Measurements from ENCODE around the gene ELOVL2.

The ELOVL2 gene

GRCh38 chr6:10949579-10950490 lies 94.3 kb downstream of the ELOVL2 start:
- TF ChIP-seq CTCF (IDR thresholded peaks at IDR 0.05), result no peak
- no peak for DNase-seq (ENCODE audit: low spot score)

GRCh38 chr6:10947966-10948365 lies 96.1 kb downstream of the ELOVL2 start:
- Histone ChIP-seq H3K27ac (no peak overlapping the region), H3K4me3 (no peak overlapping the region)
- no peak for DNase-seq (ENCODE audit: low spot score)
- no peak for TF ChIP-seq CTCF (IDR thresholded peaks at IDR 0.05)

More at GRCh38 chr6:10949579-10950490, 94.3 kb downstream of the ELOVL2 start:
- no peak overlapping the region for H3K4me3 ChIP-seq
- H3K27ac ChIP-seq, result no peak overlapping the region

GRCh38 chr6:10945845-10946244 lies 98.3 kb downstream of the ELOVL2 start:
- no peak for DNase-seq (ENCODE audit: low spot score)
- Histone ChIP-seq H3K4me3 (no peak overlapping the region), H3K27ac (no peak overlapping the region)
- TF ChIP-seq CTCF (IDR thresholded peaks at IDR 0.05), result no peak

GRCh38 chr6:10939840-10940239 lies 104.3 kb downstream of the ELOVL2 start:
- DNase-seq (ENCODE audit: low spot score), result no peak
- TF ChIP-seq CTCF (IDR thresholded peaks at IDR 0.05), result no peak
- Histone ChIP-seq H3K27ac (no peak overlapping the region), H3K4me3 (no peak overlapping the region)

GRCh38 chr6:10933126-10933525 lies 111.0 kb downstream of the ELOVL2 start:
- no peak overlapping the region for H3K4me3 ChIP-seq
- no peak for TF ChIP-seq CTCF (IDR thresholded peaks at IDR 0.05)
- H3K27ac ChIP-seq, result no peak overlapping the region
- DNase-seq (ENCODE audit: low spot score), result no peak
